ENCODE measurements around the gene FUT9.

FUT9 gene

GRCh38 chr6:96101564-96101963 lies 85.8 kb downstream of the FUT9 start:
- H3K27ac ChIP-seq: no peak overlapping the region
- TF ChIP-seq CTCF (IDR thresholded peaks at IDR 0.05): no peak
- no peaks in the 10 kb centered on the region for H3K4me1 ChIP-seq
- no peaks in the 10 kb centered on the region for H3K36me3 ChIP-seq (ENCODE audit: control insufficient read depth, insufficient read depth, low read length)
- H3K27me3 ChIP-seq (ENCODE audit: control insufficient read depth, insufficient read depth, low read length): no peaks in the 10 kb centered on the region
- no peak overlapping the region for H3K4me2 ChIP-seq (ENCODE audit: low read length)
- no peak overlapping the region for H3K9ac ChIP-seq
- H3K4me3 ChIP-seq (ENCODE audit: low read depth, low read length): no peak overlapping the region
- H3K79me2 ChIP-seq: no peaks in the 10 kb centered on the region
- no peaks in the 10 kb centered on the region for H3K9me3 ChIP-seq (ENCODE audit: control insufficient read depth, low read length)
- no peak overlapping the region for H2AFZ ChIP-seq

DNA sequence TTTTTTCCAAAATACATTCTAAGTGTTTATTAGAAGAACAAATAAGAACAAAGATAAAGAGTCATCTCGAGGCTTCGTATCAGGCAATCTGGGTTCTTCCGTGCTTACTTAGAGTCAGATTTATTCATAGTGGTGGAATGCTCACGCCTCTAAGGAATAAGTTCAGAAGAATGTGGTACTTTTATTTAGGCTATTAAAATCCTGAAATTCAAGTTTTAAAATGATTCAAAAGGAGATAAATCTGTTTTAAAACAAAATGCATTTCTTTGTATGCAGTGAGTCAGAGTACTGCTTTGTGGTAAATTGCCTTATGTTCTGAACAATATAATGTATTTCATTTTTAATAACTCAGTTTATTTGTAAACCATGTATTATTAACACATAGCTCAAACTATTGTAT lies 89.1 kb downstream of the FUT9 start:
- Histone ChIP-seq H3K27ac (no peak overlapping the region), H3K36me3 (ENCODE audit: control insufficient read depth, insufficient read depth, low read length) (no peaks in the 10 kb centered on the region), H3K79me2 (no peaks in the 10 kb centered on the region), H3K27me3 (ENCODE audit: control insufficient read depth, insufficient read depth, low read length) (no peaks in the 10 kb centered on the region), H2AFZ (no peak overlapping the region), H3K4me3 (ENCODE audit: low read depth, low read length) (no peak overlapping the region), H3K9me3 (ENCODE audit: control insufficient read depth, low read length) (no peaks in the 10 kb centered on the region), H3K4me1 (no peaks in the 10 kb centered on the region), H3K9ac (no peak overlapping the region), H3K4me2 (ENCODE audit: low read length) (no peak overlapping the region)
- TF ChIP-seq CTCF (IDR thresholded peaks at IDR 0.05): no peak

DNA sequence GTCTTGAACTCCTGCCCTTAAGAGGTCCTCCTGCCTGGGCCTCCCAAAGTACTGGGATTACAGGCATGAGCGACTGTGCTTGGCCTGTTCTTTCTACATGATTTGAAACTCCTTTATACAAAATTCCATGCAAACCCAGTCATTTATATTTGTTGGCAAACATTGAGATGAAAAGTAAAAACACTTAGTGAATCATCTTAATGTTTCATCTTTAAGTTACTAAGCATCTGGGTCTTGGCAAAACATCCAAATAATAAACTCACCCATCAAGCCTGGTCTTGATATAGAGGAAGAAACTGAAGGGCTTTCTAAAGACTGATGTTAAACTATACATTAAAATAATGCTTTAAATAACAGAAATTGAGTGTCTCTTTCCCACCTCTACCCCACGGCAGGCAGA lies 95.1 kb downstream of the FUT9 start:
- Histone ChIP-seq H3K4me1 (no peaks in the 10 kb centered on the region), H3K27ac (no peak overlapping the region), H3K9me3 (ENCODE audit: control insufficient read depth, low read length) (no peaks in the 10 kb centered on the region), H3K4me3 (ENCODE audit: low read depth, low read length) (no peak overlapping the region), H3K36me3 (ENCODE audit: control insufficient read depth, insufficient read depth, low read length) (no peaks in the 10 kb centered on the region), H2AFZ (no peak overlapping the region), H3K79me2 (no peaks in the 10 kb centered on the region), H3K4me2 (ENCODE audit: low read length) (no peak overlapping the region), H3K27me3 (ENCODE audit: control insufficient read depth, insufficient read depth, low read length) (no peaks in the 10 kb centered on the region), H3K9ac (no peak overlapping the region)
- TF ChIP-seq CTCF (IDR thresholded peaks at IDR 0.05): no peak

DNA sequence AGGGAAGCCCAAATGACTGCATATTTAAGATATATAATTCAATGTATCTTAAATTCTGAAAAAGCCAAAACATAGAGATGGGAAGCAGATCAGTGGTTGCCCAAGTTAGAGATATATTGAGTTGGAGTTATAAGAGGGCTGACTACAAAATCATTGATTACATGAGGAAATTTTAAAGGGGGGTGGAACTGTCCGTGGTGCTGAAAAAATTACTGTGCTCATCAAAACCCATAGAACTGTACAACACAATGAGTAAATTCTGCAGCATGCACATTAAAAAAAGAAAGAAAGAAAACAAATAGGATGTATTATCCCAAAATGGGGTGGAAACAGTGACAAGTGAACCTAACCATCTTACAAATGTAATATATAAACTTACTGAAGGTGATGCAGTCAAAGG lies 100.9 kb downstream of the FUT9 start:
- Histone ChIP-seq H3K4me3 (ENCODE audit: low read depth, low read length) (no peak overlapping the region), H3K27me3 (ENCODE audit: control insufficient read depth, insufficient read depth, low read length) (no peaks in the 10 kb centered on the region), H2AFZ (no peak overlapping the region), H3K36me3 (ENCODE audit: control insufficient read depth, insufficient read depth, low read length) (no peaks in the 10 kb centered on the region), H3K9ac (no peak overlapping the region), H3K4me2 (ENCODE audit: low read length) (no peak overlapping the region), H3K9me3 (ENCODE audit: control insufficient read depth, low read length) (no peaks in the 10 kb centered on the region), H3K4me1 (no peaks in the 10 kb centered on the region), H3K27ac (no peak overlapping the region), H3K79me2 (no peaks in the 10 kb centered on the region)
- TF ChIP-seq CTCF (IDR thresholded peaks at IDR 0.05): no peak

DNA sequence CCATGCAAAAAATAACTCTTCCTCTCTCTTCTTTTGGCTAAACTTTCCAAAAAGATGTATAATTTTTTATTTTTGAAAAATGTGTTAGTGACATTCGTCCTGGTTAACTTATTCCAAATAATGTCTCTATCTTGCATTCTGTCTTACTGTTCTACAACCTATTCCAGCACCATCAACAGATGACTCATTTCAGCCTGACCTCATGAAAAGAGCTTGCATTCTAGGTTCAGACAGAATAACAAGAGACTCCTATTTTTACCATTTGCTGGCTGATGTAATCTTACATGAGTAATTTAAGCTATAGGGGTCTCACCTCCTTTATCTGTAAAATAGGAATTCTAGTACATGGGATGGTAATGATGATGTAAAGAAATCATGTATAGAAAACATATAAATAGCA lies 109.0 kb downstream of the FUT9 start:
- Histone ChIP-seq H3K79me2 (no peaks in the 10 kb centered on the region), H3K9me3 (ENCODE audit: control insufficient read depth, low read length) (no peaks in the 10 kb centered on the region), H3K27me3 (ENCODE audit: control insufficient read depth, insufficient read depth, low read length) (no peaks in the 10 kb centered on the region), H3K36me3 (ENCODE audit: control insufficient read depth, insufficient read depth, low read length) (no peaks in the 10 kb centered on the region), H3K4me3 (ENCODE audit: low read depth, low read length) (no peak overlapping the region), H3K4me1 (no peaks in the 10 kb centered on the region), H3K9ac (no peak overlapping the region), H3K4me2 (ENCODE audit: low read length) (no peak overlapping the region), H3K27ac (no peak overlapping the region), H2AFZ (no peak overlapping the region)
- no peak for TF ChIP-seq CTCF (IDR thresholded peaks at IDR 0.05)
